Stimulated activated CD4-positive, alpha-beta T cell treated with anti-CD3 and anti-CD28 coated beads, TNF-alpha, amount 100 ng/mL, for 1 hour (primary cell): ENCODE data around the gene NAV3.

Experiments
- DNase-seq, 3 donors: peaks; one replicate each; pipeline ENCODE4 v3.0.0-alpha.2; 2020; ENCODE audit warnings: low read depth in 3 of 3, low spot score in 1 of 3

The NAV3 gene

DNA sequence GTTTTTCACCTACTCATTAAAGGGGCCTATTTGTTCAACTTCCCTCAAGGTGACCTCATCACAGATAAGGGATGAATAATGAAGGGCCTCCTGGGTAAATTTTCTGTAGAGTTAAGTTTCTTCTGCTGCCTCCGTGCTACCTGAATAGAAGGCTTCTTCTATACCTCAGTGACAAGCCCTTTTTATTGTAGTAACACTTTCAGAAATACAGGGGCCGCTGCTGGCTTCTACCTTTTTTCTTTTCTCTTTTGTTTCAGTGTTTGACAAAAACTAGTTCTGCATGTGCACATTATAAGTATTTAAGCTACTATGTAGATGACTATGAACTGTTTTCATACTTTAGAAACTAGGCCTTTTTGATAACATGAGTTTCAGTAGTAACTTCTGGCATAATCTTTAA is 207.0 kb downstream of the NAV3 start:
- no peak for DNase-seq

DNA sequence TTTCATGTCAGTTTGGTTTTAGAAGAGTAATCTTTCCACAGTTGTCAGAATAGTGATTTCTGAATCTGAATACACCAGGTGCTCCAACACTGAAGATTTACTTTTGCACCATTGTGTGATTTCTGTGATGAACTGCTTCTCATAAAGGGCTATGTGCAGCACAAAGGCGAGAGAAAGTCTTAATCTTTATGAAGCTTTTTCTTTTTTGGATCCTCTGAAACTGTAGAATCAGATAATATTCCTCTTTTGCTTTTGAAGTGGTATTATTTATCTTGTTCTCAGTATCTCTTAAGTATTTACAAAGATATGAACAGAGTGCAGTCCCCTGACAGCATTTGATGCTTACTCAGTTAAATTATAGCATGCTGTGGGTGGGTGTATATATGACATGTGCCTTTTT is 207.8 kb downstream of the NAV3 start:
- DNase-seq, result no peak

DNA sequence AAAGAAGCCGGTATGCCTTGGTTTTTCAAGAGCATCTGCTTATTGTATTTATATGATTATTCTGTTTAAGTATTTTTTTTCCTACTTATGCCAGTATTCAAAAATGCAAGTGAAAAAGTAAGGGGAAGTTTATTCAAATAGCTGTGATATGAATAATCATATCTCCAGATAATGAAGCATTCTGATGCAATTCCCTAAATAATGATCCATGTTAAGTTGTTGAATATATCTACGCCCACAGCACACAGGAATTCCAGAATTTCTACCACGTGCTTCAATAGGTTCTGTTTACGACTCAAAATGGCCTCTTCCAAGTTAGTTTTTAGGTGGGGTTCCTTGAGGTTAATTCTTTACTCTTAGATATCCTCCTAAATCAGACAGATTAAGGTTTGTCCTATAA is 208.3 kb downstream of the NAV3 start:
- DNase-seq, result no peak

GRCh38 chr12:78040111-78040510 is 209.4 kb downstream of the NAV3 start:
- DNase-seq, result no peak

DNA sequence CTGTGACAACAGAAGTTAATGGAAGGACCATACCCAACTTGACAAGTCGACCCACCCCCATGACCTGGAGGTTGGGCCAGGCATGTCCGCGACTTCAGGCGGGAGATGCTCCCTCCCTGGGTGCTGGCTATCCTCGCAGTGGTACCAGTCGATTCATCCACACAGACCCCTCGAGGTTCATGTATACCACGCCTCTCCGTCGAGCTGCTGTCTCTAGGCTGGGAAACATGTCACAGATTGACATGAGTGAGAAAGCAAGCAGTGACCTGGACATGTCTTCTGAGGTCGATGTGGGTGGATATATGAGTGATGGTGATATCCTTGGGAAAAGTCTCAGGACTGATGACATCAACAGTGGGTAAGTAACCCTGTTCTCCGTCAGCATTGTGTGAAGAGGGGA is 220.1 kb downstream of the NAV3 start:
- no peak for DNase-seq

DNA sequence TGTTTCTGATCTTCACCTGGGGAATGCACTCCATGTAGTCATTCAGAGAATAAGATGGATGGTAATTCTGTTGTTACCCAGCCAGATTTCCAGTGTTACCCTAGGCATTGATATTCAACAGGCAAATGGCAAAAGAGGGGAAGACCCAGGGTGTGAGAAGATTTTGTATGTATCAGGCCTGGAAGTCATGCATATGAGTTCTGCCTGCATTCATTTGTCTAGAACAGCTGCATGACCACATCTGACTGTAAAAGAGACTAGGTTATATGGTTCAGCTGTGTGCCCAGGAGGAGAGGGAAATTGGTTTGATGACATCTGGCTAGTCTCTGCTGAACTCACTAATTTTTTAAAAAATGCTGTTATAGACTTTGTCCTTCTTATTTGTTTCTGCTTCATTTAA is 224.9 kb downstream of the NAV3 start:
- DNase-seq, result no peak

DNA sequence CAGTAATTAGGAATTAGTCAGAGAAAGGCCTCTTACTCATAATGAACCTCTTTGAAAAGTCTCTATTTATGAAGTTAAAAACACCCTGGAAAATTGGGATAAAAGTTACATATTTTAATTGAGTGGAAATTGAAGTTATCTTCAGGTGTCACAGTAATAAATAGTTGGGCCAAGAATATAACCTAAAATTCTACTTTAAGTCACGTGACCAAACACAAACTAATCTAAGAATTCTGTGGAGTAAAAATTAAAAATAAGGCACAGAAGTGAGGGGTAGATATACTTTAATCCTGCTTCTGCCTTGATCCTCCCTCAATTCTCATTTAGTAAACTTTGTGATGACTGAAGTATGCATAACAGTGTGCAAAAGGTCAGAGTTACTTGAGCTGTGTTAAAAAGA is 226.4 kb downstream of the NAV3 start:
- no peak for DNase-seq

GRCh38 chr12:78060186-78060585 is 229.5 kb downstream of the NAV3 start:
- DNase-seq, result no peak

DNA sequence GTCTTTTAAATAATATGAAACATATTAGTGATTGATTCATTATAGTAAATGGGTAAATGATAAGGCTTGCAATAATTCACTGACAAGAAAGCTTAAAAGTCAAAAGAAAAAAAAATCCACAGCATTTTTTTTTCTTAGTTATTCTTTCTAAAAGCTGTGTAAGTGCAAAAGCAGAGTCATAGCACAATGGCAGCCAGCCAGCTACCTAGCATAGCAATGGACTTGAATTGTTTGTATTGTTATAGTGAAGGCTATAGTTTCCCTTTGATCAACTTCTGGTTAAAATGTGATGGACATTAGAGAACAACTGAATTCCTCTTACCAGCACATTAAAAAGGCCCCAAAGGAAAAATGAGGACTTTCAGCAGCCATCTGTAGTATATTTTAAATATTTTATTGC is 232.1 kb downstream of the NAV3 start:
- DNase-seq, result no peak

GRCh38 chr12:78081590-78082314 is 251.1 kb downstream of the NAV3 start:
- DNase-seq, result no peak

- no peak for DNase-seq
Measured at GRCh38 chr12:78085542-78086182, 255.0 kb downstream of the NAV3 start.

- DNase-seq, result no peak
Measured at GRCh38 chr12:78086553-78087362, 256.1 kb downstream of the NAV3 start.

DNA sequence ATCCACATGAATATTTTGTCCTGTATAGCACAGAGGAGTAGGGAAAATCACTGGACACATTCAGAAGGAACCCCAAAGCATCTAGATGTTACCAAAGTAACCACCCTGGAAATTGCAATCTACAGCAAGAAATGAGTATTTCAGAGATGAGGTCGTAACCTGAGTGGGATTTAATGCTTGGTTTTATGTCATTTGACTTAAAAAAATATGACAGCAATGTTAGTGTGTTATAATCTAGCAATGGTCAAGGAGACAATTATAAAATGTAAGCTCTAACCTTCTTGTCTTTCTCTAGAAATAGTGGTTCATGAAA is 256.6 kb downstream of the NAV3 start:
- no peak for DNase-seq

DNA sequence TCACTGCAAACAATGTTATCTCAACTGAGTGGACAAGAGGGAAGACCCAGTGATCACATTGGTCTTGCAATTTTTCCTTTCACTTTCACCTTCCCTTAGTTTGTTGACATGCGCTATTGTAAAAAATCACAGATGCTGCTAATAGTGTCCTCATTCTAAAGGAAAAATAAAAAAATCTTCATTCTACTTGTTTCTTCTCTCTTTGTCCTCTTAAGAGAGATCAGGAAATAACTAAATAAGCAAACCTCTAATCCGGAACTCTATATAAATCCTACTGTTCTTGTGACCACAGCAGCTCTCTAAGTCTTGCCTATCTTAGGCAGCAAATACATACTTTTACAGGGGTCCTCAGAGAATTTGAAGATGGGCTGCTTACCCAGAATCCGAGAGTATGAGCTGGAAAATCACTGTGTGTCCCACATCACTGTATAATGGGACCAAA is 257.7 kb downstream of the NAV3 start:
- DNase-seq, result no peak

DNA sequence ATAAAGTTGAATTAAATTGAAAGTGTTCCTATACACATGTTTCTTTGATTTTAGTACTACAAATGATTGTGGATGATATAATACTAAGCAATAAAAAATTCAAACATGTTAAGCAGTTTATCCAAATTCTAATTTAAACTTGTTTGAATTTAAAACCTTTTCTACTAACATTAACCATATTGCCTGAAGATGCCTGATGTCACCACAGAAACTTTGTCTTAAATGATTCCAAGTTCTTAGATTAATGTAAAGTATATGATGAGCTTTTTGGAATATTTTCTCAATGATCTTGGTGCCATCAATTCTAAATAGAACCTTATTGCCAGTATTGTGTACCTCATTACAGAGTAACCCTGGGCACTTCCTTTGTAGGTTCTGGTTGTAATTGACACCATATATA is 259.6 kb downstream of the NAV3 start:
- no peak for DNase-seq

- no peak for DNase-seq
Measured at GRCh38 chr12:78095623-78096022, 264.9 kb downstream of the NAV3 start.

GRCh38 chr12:78096909-78097597 is 266.4 kb downstream of the NAV3 start:
- no peak for DNase-seq

DNA sequence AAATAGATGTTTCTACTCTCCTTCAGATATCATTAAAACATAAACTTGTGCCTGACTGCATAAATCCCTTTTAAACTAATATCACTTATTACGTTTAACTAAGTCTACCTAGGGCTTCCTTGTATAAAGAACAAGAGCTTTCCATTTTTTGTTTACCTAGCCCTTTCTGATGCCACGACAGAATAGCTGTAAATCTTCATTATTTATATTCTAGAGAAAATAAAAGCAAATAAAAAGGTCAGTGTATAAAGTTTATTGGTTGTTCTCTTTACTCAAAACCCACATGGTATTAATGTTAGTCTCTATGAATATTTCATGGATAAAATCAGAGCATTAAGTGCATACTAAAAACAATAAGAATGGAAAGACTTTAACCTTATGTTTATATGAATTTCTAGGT is 269.1 kb downstream of the NAV3 start:
- no peak for DNase-seq

DNA sequence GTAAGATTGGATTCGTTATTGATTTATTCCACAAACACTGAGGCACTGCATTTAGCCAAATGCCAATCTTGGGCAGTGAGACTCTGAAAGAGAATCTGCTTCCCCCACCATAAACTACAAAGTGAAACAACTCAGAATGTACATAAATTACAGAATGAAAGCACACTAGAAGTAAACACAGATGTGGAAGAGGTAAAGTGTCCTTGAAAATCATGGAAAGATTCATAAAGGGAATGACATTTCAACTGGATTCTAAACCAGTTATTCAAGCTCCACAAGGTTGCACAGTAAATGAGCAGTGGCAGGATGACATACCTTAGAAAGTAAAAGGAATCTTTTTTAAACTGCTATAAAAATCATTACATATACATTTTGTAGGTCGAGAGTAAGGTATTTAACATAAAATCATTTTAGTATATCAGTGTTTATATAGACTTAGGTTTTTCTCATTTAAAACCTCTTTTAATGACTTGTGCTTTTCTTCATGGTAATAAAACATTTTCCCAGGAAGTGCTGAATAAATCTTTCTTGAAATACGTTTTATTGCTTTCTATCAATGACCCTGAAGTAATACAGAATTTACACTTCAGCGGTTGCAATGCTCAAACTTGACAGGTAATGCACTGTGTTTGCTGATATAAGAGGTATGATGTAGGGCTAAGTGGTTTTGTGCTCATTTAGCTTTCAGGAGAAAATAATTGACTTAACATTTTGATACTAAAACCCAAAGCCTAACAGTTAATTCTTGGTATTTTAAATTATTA is 270.6 kb downstream of the NAV3 start:
- DNase-seq, result no peak

- DNase-seq, result no peak
Measured at GRCh38 chr12:78101946-78102635, 271.4 kb downstream of the NAV3 start.
